HG03378 (cell line): ENCODE measurements around the gene GALNS.
"Not testable (repeated sequence)": the region's sequence is repeated elsewhere in the genome, so short reads cannot be mapped to it uniquely, and the experiment has no call there.

Experiments
- ATAC-seq: cut with Tn5 transposase; IDR thresholded peaks from one replicate; pipeline ENCODE4 v1.9.1; 2021; ENCODE audit warnings: mild to moderate bottlenecking, moderate library complexity; ENCODE audit not compliant: unreplicated experiment

GALNS gene

GRCh38 chr16:88889702-88890352, 33.1 kb upstream of the GALNS start:
- ATAC-seq, result not testable (repeated sequence)

- ATAC-seq, result no peak
Measured at GRCh38 chr16:88888461-88889387, 32.0 kb upstream of the GALNS start.

- no peak for ATAC-seq
Measured at GRCh38 chr16:88888057-88888456, 31.3 kb upstream of the GALNS start.

- no peak for ATAC-seq
Measured at GRCh38 chr16:88886845-88887521, 30.2 kb upstream of the GALNS start.

GRCh38 chr16:88886420-88886844, 29.7 kb upstream of the GALNS start:
- ATAC-seq, result no peak

- ATAC-seq, result no peak
Measured at GRCh38 chr16:88885693-88886280, 29.0 kb upstream of the GALNS start.

GRCh38 chr16:88884569-88885271, 28.0 kb upstream of the GALNS start:
- ATAC-seq, result no peak

GRCh38 chr16:88883946-88884345, 27.2 kb upstream of the GALNS start:
- ATAC-seq, result no peak

- no peak for ATAC-seq
Measured at GRCh38 chr16:88883117-88883895, 26.6 kb upstream of the GALNS start.

GRCh38 chr16:88882358-88883030, 25.7 kb upstream of the GALNS start:
- no peak for ATAC-seq

GRCh38 chr16:88881675-88882357, 25.1 kb upstream of the GALNS start:
- ATAC-seq, result no peak

- ATAC-seq, result no peak
Measured at GRCh38 chr16:88881007-88881615, 24.4 kb upstream of the GALNS start.

- no peak for ATAC-seq
Measured at GRCh38 chr16:88880226-88881006, 23.7 kb upstream of the GALNS start.

- no peak for ATAC-seq
Measured at GRCh38 chr16:88879788-88880055, 23.0 kb upstream of the GALNS start.

GRCh38 chr16:88878967-88879787, 22.4 kb upstream of the GALNS start:
- ATAC-seq, result no peak

GRCh38 chr16:88878356-88878755, 21.6 kb upstream of the GALNS start:
- ATAC-seq, result no peak
